DOHH2 (cell line): ENCODE measurements around the gene CNTNAP2.

Experiments used
- CTCF ChIP-seq: fragments of 200-600 bp; sonication (generic); IDR thresholded peaks from one replicate; pipeline ENCODE4 v1.5.1; 2014; ENCODE audit warnings: antibody characterized with exemption, mild to moderate bottlenecking, low read depth, low read length; ENCODE audit not compliant: poor library complexity, severe bottlenecking
- EZH2phosphoT487 ChIP-seq: fragments of 200-600 bp; sonication (generic); IDR thresholded peaks from 2 replicates; pipeline ENCODE4 v1.6.1; 2017; ENCODE audit warnings: borderline replicate concordance, mild to moderate bottlenecking, antibody characterized with exemption, low read length, moderate library complexity, mixed read lengths

- TF ChIP-seq EZH2phosphoT487 (no peak), CTCF (no peak)
Observed at GRCh38 chr7:147798001-147798400, 1681.4 kb downstream of the CNTNAP2 start.
